ENCODE measurements around the gene ACYP1.

ACYP1 gene

DNA sequence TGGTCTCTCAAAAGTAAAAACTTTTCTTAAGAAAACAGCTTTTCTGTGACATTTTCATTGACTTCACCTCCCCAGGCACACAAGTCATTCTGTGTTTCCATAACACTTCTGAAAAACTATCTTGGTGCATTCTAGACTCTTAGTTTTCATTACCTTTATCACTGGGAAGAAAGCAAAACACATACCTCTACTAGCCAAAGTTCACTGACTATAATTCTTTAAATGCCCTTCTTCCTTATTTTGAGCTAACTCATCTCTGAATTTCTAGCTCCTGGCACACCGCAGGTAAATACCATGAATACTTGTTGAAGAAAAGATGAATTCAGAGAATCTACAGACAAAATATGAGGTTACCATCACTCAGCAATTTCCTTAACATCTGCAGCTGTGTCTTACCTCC is 33.7 kb downstream of the ACYP1 start:
- DNase-seq, result no peak

DNA sequence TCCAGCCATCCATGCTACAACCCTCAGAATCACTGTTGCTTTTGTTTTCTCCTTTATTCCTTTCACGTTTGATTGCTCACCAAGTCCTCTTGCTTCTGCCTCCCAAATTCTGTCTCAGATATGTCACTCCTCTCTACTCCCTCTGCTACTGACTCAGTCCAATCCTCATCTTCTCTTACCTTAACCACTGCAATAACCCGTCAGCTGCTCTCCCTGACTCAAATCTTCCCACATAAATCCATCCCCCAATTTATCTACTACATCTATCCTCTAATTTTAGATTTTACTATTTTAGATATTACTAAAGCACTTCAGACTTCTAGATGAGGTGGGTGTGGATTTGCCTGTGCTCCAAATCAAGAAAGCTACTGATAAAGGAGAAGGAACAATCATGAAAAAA is 37.9 kb downstream of the ACYP1 start:
- no peak for DNase-seq

DNA sequence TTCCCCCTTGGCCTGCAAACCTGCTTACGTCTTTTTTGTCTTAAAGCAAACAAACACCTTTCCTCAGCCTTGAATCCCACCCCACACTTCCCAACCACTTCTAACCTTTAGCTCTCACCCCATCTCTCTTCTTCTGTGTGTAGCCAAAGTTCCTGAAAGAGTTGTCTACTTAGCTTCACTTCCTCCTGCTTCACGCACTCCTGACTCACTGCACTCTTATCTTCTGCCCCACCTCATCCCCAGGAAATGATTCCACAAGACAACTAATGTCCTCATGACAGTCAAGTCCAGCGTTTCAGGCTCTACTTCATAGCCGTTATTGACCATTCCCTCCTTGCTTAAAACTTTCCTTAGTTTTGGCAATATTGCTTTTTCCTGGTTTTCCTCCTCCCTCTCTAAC is 38.7 kb downstream of the ACYP1 start:
- no peak for DNase-seq

DNA sequence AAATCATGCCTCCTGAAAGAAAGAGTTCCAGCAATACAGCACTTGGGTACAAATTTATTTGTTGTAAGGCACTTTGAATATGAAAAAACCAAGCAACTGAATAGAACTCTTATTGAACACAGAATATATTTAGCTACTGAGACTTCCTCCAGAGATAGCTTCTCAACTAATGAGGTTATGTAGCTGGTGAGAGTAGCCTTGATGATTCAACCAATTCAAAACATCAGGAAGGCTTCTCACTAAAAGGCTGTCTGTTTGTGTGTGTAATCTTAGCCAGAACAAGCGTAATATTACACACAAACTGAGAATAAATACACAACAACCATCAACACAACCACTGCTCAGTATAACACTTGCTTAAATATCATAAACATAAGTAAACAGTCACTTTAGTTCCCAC is 40.7 kb downstream of the ACYP1 start:
- no peak for DNase-seq

DNA sequence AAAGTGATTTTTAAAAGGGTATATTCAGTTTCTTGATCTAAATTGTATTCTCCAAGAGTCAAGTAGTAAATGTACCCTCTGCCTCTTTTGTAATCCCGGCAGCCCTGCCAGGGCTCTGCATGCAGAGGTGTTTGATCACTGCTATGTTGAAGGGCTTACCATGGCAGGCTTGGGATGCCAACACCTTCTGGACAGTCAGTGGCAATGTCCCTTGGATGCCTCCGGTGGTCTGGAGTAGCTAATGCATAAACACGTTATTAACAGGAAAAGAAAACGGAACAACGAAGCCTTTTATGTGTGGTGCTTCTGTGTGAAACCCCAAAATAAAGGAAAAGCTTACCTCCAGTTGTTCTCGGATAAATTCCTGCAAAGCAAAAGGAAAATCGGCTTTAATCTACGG is 41.2 kb downstream of the ACYP1 start:
- DNase-seq, result no peak

DNA sequence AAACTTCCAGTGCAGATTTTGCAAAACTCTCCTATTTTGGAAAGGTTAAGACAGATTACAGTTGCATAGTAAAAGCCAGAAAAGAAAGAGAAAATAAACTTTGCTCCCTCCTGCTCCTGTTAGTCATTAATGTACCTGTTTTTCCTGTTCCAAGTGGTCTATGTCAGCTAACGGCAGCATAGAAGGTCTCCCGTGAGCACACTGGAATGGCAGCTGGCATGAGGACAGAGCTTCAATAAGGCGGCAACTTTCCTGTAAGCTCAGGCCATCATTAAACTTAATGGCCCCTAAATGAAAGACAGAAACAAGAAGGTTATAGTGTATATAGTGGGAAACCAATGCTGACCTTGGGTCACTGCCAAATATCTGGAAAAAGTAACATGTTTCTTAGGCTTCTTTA is 45.1 kb downstream of the ACYP1 start:
- no peak for DNase-seq

DNA sequence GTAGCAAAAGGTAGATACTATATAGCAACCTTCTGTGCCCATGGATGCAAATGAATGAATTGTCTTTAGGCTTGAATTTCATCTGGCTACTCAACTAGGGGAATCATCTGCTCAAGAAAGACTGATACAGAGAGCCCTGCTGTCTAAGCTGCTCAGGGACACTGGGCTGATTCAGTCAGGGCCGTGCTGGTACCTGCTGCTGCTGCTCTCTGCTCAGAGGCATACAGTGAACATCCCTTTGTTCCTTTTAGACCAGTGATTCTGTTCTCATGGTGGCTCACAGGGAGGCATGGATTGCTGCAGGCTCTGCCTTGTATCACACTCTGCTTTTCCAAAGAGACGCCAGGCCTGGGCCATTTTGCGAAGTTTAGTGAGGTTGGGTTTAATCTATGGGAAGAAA is 47.0 kb downstream of the ACYP1 start:
- DNase-seq, result no peak

DNA sequence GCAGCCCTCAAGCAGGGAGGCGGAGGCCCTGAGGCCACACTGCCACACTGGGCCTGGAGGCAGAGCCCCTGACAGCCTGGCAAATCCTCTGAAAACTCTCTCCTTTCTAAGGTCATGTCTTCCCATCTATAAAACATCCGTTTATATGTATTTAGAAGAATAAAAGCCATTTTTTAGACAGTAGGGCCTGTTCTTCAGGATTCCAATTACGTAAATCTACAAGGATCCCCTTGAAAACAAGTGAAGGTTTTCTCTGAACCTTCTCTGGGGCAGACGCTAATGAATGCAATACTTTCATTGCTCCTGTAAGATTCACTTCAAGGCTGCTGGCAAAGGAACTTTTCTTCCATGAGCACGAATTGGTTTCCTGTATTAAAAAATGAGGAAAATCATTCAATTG is 48.3 kb downstream of the ACYP1 start:
- no peak for DNase-seq

DNA sequence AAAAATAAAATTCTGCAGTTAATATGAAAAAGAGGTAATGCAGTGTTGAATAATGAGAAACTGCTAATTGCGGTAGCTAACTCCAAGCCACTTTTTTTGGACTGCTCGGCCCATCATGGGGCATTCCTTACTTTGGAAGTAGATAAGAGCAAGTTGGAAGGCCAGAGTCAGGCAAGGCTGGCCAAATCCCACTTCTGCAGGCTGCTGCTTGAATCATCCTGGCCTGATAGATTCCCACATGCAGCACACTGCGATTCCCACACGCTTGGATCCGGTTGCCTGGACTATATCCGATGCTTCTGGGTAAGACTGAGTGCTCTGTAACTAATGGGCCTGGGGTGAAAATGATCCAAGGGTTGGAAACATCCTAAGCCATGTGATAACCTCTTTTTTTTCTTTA is 50.5 kb downstream of the ACYP1 start:
- DNase-seq, result no peak

DNA sequence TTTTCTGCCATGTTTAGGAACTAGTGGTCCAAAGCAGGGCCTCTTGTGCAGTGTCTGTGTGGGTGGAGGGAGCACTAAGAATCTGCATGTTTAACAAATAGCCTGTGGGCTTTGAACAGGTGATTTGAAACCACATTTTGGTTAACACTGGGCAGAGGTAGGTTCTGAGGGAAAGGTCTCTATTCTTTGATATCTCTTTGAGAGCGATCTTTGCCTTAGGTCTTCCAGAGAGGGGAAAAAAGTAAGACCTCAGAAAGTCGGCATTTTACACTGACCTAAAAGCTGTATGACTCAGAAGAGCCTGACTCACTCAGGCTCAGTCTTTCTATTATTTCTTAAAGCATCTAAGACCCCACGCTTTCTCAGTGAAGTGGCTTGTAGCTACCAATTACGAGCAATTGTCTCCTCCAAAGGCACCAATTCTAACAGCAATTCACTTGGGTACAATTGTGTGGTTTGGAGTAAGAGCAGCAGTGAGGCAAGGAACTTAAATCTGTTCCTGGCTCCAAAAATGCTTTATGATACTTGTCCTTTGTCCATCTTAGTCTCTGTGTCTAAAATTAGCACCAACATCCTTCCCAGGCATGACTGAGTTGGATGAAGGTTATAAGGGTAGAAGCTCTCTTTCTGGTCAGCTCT is 52.3 kb downstream of the ACYP1 start:
- DNase-seq, result no peak

DNA sequence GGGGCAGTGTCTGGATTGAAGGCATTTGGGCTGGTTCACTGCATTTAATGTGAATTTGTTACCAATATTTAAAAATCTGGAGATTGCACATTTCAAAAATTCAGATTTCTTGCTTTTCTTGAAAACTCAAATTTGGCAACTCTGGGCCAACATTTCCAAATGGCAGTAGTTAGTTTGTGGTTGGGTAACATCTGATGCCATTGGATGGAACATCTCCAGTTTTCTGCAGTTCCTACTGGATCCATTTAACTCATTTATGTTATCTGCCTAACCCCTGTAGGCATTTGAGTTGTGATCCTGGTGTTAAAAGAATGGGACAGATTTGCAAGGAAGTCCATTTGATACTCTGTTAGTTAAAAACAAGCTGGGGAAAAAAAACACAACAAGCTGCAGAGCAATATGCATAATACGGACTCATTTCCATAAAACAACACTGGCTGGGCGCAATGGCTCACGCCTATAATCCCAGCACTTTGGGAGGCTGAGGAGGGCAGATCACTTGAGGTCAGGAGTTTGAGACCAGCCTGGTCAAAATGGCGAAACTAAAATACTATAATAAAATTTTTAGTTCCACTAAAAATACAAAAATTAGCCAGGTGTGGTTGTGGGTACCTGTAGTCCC is 53.2 kb downstream of the ACYP1 start:
- DNase-seq, result no peak

DNA sequence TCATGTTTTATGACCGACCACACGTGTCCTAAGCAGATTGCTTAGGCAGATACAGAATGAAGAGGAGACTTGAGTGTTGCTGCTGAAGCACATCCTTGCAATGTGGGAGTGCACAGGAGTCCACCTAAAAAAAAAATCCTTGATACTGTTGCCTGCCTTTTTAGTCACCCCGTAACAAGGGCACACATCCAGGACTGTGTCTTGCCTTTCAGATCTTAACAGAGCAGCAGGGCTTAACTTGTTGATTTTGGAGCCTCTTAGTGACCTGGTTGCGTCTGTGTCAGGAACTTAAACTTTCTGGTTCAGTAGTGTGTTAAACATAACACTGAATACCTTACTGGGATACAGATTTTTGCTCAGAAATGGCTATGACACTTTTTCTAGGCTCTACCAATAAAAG is 54.6 kb downstream of the ACYP1 start:
- DNase-seq, result no peak

DNA sequence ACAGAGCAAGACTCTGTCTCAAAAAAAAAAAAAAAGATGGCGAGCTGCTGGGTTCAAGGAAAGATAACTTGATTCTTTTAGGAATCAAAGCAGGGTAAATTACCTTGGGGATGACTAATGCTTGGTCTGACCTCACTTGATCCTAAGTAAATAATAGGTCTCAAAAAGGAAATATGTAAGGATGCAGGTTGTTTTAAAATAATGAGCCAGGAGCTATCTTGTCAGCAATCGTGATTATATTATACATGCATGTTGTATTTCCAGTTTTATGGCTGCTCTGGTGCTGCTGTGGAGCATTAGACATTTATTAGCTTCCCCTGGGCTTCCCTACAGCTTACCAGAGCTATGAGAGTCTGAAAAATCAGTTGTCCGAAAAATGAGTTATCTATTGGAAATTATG is 58.5 kb downstream of the ACYP1 start:
- DNase-seq, result no peak

DNA sequence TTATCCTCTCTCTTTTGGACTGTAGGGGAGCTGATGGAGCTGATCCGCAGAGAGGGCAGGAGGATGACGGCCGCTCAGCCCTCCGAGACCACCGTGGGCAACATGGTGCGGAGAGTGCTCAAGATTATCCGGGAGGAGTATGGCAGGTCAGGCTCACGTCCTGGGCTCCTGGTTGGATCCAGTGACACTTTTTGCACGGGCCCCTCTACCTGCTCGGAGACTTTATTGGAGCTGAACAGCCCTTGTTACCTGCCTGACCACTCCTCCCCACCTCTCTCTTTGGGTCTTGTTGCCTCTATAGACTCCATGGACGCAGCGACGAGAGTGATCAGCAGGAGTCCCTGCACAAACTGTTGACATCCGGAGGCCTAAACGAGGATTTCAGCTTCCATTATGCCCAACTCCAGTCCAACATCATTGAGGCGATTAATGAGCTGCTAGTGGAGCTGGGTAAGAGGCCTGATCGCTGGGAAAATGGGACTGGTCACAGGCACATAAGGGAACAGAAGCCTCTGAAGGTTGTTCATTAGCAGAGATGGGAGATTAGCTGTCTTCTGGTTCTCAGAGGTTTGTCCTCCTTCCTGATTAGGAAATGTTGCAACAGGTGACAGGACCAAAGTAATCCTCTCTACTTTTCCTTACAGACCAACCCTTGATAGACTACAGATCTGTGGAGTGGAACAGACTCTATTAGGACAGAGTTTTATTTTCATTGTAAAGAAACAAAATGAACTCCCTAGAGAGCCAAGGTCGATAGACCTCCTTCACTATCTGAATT is 60.4 kb downstream of the ACYP1 start:
- DNase-seq, result no peak
